RWPE1 (cell line): ENCODE data around the gene MPIG6B.

Source experiments
- CTCF ChIA-PET: fragments of 350-600 bp; sonication (Branson Sonifier 250); formaldehyde crosslinking; extraction: SDS; loops from one replicate; lab custom pipeline; 2021; lab: Yijun Ruan, JAX
- POLR2A ChIA-PET: fragments of 400-600 bp; formaldehyde crosslinking; extraction: SDS; loops from one replicate; lab custom pipeline; 2020; ENCODE audit warnings: antibody characterized with exemption; ENCODE audit not compliant: low non-redundant PET; lab: Yijun Ruan, JAX
- DNase-seq: peaks from one replicate; pipeline ENCODE4 v3.0.0; 2012; ENCODE audit warnings: low spot score
- H3K27ac ChIP-seq: fragments of 450-650 bp; 2 replicates; pipeline ENCODE4 v1.5.1; 2017
- CTCF ChIP-seq: fragments of 450-650 bp; conservative IDR thresholded peaks from 2 replicates; pipeline ENCODE4 v1.5.1; 2017; ENCODE audit warnings: low read depth, mild to moderate bottlenecking

MPIG6B gene

GRCh38 chr6:31729515-31729978 lies 6.4 kb downstream of the MPIG6B start:
- ChIA-PET POLR2A (interaction anchor here (0.6 to 1.1 kb wide), 2 partner anchors 18 to 41 kb away, joined by 4 to 7 read pairs; no protein-coding TSS in a partner anchor), CTCF (interaction anchor here (0.7 to 1.4 kb wide), 10 partner anchors 12 to 134 kb away, joined by 3 to 8 read pairs (median 3); partner anchors contain the start of genes LY6G5C and LY6G6F)
- peak overlapping the region; percentile 94 for H3K27ac ChIP-seq
- peak; percentile 90 for DNase-seq
- TF ChIP-seq CTCF: peak; percentile 53

- TF ChIP-seq CTCF: no peak
Measured at GRCh38 chr6:31729979-31730630, 6.9 kb downstream of the MPIG6B start.

GRCh38 chr6:31730631-31731086 lies 7.5 kb downstream of the MPIG6B start:
- peak overlapping the region; percentile 94 for H3K27ac ChIP-seq
- TF ChIP-seq CTCF: no peak
- POLR2A ChIA-PET: no interaction called here
- DNase-seq: no peak
- CTCF ChIA-PET: interaction anchor here (1.1 to 2.0 kb wide), 4 partner anchors 19 to 39 kb away, joined by 3 to 5 read pairs (median 4); partner anchors contain the start of gene LY6G6F

More at GRCh38 chr6:31729979-31730630, 6.9 kb downstream of the MPIG6B start:
- CTCF ChIA-PET: interaction anchor here (0.7 to 1.4 kb wide), 10 partner anchors 12 to 134 kb away, joined by 3 to 8 read pairs (median 3); partner anchors contain the start of genes LY6G5C and LY6G6F
- POLR2A ChIA-PET: interaction anchor here (0.6 to 1.1 kb wide), 2 partner anchors 19 to 41 kb away, joined by 4 to 7 read pairs; no protein-coding TSS in a partner anchor
- DNase-seq: peak; percentile 79
- H3K27ac ChIP-seq: peak overlapping the region; percentile 94

GRCh38 chr6:31732029-31732428 lies 8.9 kb downstream of the MPIG6B start:
- ChIA-PET POLR2A (no interaction called here), CTCF (interaction anchor here (0.6 to 2.0 kb wide), 2 partner anchors 38 to 41 kb away, joined by 4 to 5 read pairs; no protein-coding TSS in a partner anchor)
- peak overlapping the region; percentile 96 for H3K27ac ChIP-seq
- no peak for TF ChIP-seq CTCF
- DNase-seq: no peak

- CTCF ChIA-PET: no interaction called here
- POLR2A ChIA-PET: no interaction called here
- no peak for TF ChIP-seq CTCF
Measured at GRCh38 chr6:31733734-31734133, 10.6 kb downstream of the MPIG6B start.

GRCh38 chr6:31734247-31734820 lies 11.2 kb downstream of the MPIG6B start:
- no peak for TF ChIP-seq CTCF
- ChIA-PET CTCF (no interaction called here), POLR2A (no interaction called here)
- no peak for DNase-seq
- peak overlapping the region; percentile 96 for H3K27ac ChIP-seq

More at GRCh38 chr6:31733734-31734133, 10.6 kb downstream of the MPIG6B start:
- H3K27ac ChIP-seq: peak overlapping the region; percentile 96
- no peak for DNase-seq
